Esophagus muscularis mucosa (tissue), 4 donors: Measurements from ENCODE around the gene MAP2. TPM values are rescaled to one million over a fixed set of nuclear protein-coding genes. Genes with fewer than 3 reads are reported as not detected.

ENCODE experiments used
- DNase-seq: peaks from one replicate; pipeline ENCODE4 v3.0.0-alpha.2; 2017; ENCODE audit errors: extremely low spot score
- H3K27ac ChIP-seq, 4 donors: fragments of 200-600 bp; sonication (generic); replicated peaks in 1 of 4; 1 replicate in 3 of 4; 2 replicates in 1 of 4; pipeline ENCODE4 v1.5.1; 2016 to 2019; ENCODE audit warnings: mild to moderate bottlenecking in 1 of 4
- H3K27me3 ChIP-seq, 4 donors: fragments of 200-600 bp; sonication (generic); one replicate each; pipeline versions ENCODE4 v1.5.1 to v1.6.0; 2016 to 2019
- H3K36me3 ChIP-seq, 4 donors: fragments of 200-600 bp; sonication (generic); one replicate each; pipeline ENCODE4 v1.5.1; 2016 to 2019
- H3K4me1 ChIP-seq, 4 donors: fragments of 200-600 bp; sonication (generic); one replicate each; pipeline ENCODE4 v1.5.1; 2016 to 2019
- H3K4me3 ChIP-seq, 4 donors: fragments of 200-600 bp; sonication (generic); 1 replicate in 2 of 4; 2 replicates in 2 of 4; pipeline ENCODE4 v1.5.1; 2016 to 2019; ENCODE audit warnings: mild to moderate bottlenecking in 4 of 4, moderate library complexity in 1 of 4
- H3K9me3 ChIP-seq, 4 donors: fragments of 200-600 bp; sonication (generic); 1 replicate in 3 of 4; 2 replicates in 1 of 4; pipeline ENCODE4 v1.5.1; 2016 to 2019
- EP300 ChIP-seq: sonication (generic); formaldehyde crosslinking; IDR thresholded peaks from one replicate; pipeline ENCODE4 v1.6.1; 2017; ENCODE audit warnings: antibody characterized with exemption
- POLR2A ChIP-seq: fragments of 450-650 bp; IDR thresholded peaks from one replicate; pipeline ENCODE4 v1.6.1; 2017; ENCODE audit warnings: antibody characterized with exemption, moderate library complexity, mild to moderate bottlenecking, low read depth
- POLR2AphosphoS5 ChIP-seq, 2 donors: sonication (generic); formaldehyde crosslinking; IDR thresholded peaks; one replicate each; pipeline ENCODE4 v1.6.1; 2017; ENCODE audit warnings: antibody characterized with exemption in 2 of 2
- WGBS: methylation state at CpG from one replicate; pipeline ENCODE4 v1.1.5; 2018; 5-methylcytosine and 5-hydroxymethylcytosine counted together
- intact Hi-C: fragments of 100-400 bp; cut with DNase I; formaldehyde crosslinking; loops from one replicate; pipeline ENCODE4 v1.15.1; 2023
- total RNA-seq, 4 donors: library from RNA; depleted of rRNA; stranded (reverse); fragments of >200 nt; gene quantifications; one replicate each; pipeline versions ENCODE4 v1.1.0 to v1.2.1, GENCODE V29; 2016
- TF ChIP-seq, protein P1 (sequence below), 3 experiments: fragments of 200-600 bp in 2 of 3; fragments of 450-650 bp in 1 of 3; sonication (generic) in 2 of 3; IDR thresholded peaks; one replicate each; pipeline ENCODE4 v1.5.1; 2017 to 2019; ENCODE audit warnings: antibody characterized with exemption in 3 of 3, mild to moderate bottlenecking in 2 of 3, moderate library complexity in 1 of 3

MAP2 gene
- total RNA-seq, 4 donors from 2014 or later = 11.1 to 62.6 (median 47.0) TPM

- WGBS = 93% methylated on average over 5 of the region's 5 CpGs
- Histone ChIP-seq H3K9me3 (no peaks in the 10 kb centered on the region), H3K27ac (no peak overlapping the region), H3K4me1 (no peaks in the 10 kb centered on the region), H3K36me3 (no peaks in the 10 kb centered on the region), H3K27me3 (no peaks in the 10 kb centered on the region), H3K4me3 (no peak overlapping the region)
- intact Hi-C loops = no loop called here
- TF ChIP-seq EP300 = no peak
- TF ChIP-seq, protein P1, sequence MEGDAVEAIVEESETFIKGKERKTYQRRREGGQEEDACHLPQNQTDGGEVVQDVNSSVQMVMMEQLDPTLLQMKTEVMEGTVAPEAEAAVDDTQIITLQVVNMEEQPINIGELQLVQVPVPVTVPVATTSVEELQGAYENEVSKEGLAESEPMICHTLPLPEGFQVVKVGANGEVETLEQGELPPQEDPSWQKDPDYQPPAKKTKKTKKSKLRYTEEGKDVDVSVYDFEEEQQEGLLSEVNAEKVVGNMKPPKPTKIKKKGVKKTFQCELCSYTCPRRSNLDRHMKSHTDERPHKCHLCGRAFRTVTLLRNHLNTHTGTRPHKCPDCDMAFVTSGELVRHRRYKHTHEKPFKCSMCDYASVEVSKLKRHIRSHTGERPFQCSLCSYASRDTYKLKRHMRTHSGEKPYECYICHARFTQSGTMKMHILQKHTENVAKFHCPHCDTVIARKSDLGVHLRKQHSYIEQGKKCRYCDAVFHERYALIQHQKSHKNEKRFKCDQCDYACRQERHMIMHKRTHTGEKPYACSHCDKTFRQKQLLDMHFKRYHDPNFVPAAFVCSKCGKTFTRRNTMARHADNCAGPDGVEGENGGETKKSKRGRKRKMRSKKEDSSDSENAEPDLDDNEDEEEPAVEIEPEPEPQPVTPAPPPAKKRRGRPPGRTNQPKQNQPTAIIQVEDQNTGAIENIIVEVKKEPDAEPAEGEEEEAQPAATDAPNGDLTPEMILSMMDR (IDR thresholded peaks at IDR 0.05) = no peak
- TF ChIP-seq POLR2A = no peak
- TF ChIP-seq POLR2AphosphoS5 (IDR thresholded peaks at IDR 0.05) = no peak
- no peak for DNase-seq
Measured at GRCh38 chr2:209460151-209460761, 36.4 kb downstream of the MAP2 start.

DNA sequence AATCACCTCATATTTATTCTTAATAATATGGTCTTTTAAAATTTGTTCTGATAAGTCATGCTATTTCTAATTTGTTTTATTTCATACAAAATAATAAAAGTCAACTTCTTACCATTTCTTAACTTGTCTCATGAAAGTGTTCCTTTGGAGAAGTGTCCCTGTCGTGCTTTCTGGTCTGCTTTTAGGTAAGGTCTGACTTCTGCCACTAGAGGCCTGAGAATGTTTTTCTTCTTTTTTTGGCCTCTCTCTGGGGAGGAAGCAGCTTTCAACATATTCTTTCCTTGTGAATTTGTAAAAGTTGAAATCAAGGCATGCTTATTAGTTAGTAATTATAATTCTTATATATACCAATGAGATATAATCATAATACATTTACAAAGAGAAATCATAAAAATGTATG, 39.4 kb downstream of the MAP2 start:
- no peaks in the 10 kb centered on the region for H3K4me1 ChIP-seq
- TF ChIP-seq EP300 = no peak
- TF ChIP-seq, protein P1 (IDR thresholded peaks at IDR 0.05) = peak in 1 of 3 experiments; percentile 4
- no peak for DNase-seq
- no peaks in the 10 kb centered on the region for H3K36me3 ChIP-seq
- H3K27ac ChIP-seq = no peak overlapping the region
- no peaks in the 10 kb centered on the region for H3K27me3 ChIP-seq
- WGBS = 71% methylated on average over 1 of the region's 1 CpG
- no peak overlapping the region for H3K4me3 ChIP-seq
- H3K9me3 ChIP-seq = no peaks in the 10 kb centered on the region
- intact Hi-C loops = no loop called here

- H3K4me3 ChIP-seq = no peak overlapping the region
- no peaks in the 10 kb centered on the region for H3K36me3 ChIP-seq
- no peak for DNase-seq
- TF ChIP-seq POLR2AphosphoS5 (IDR thresholded peaks at IDR 0.05) = no peak
- TF ChIP-seq, protein P1 (IDR thresholded peaks at IDR 0.05) = no peak
- TF ChIP-seq EP300 = no peak
- H3K4me1 ChIP-seq = no peaks in the 10 kb centered on the region
- WGBS = 67% methylated on average over 1 of the region's 1 CpG
- intact Hi-C loops = no loop called here
- no peak overlapping the region for H3K27ac ChIP-seq
- no peaks in the 10 kb centered on the region for H3K27me3 ChIP-seq
- no peaks in the 10 kb centered on the region for H3K9me3 ChIP-seq
Measured at GRCh38 chr2:209463835-209464234, 40.0 kb downstream of the MAP2 start.

GRCh38 chr2:209468846-209469245, 45.0 kb downstream of the MAP2 start:
- H3K27me3 ChIP-seq = no peaks in the 10 kb centered on the region
- no peaks in the 10 kb centered on the region for H3K36me3 ChIP-seq
- TF ChIP-seq, protein P1 (IDR thresholded peaks at IDR 0.05) = no peak
- TF ChIP-seq POLR2AphosphoS5 (IDR thresholded peaks at IDR 0.05) (no peak), EP300 (no peak)
- H3K4me3 ChIP-seq = no peak overlapping the region
- no peaks in the 10 kb centered on the region for H3K9me3 ChIP-seq
- no peak for DNase-seq
- 100% methylated on average over 1 of the region's 1 CpG for WGBS
- intact Hi-C loops = no loop called here
- peaks cover 0 to 10% (median 0%) of the 10 kb centered on the region in 4 donors for H3K4me1 ChIP-seq
- no peak overlapping the region for H3K27ac ChIP-seq

DNA sequence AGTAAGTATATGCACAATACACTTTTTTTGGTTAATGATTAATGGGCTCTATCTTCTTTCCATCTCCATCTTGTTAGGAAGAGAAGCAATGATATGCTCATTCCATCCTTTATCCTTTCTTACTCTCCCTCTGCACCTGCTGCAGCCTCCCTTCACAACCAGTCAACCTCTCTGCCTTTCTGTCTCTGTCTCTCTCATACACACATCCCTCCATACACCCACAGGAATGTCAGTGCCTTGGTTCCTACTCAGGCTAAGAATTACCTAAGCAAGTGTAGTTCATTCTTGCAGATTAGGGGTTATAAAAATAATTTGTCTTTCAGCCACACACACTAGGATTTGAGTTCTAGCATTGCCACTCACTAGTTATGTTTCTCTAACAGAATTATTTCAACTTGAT, 45.6 kb downstream of the MAP2 start:
- H3K4me3 ChIP-seq = no peak overlapping the region
- no peaks in the 10 kb centered on the region for H3K9me3 ChIP-seq
- TF ChIP-seq POLR2AphosphoS5 (IDR thresholded peaks at IDR 0.05) (no peak), POLR2A (no peak), EP300 (no peak)
- TF ChIP-seq, protein P1 (IDR thresholded peaks at IDR 0.05) = no peak
- no peak for DNase-seq
- peaks cover 0 to 10% (median 0%) of the 10 kb centered on the region in 4 donors for H3K4me1 ChIP-seq
- intact Hi-C loops = no loop called here
- H3K36me3 ChIP-seq = no peaks in the 10 kb centered on the region
- H3K27ac ChIP-seq = no peak overlapping the region
- no peaks in the 10 kb centered on the region for H3K27me3 ChIP-seq
